ENCODE measurements around the gene COLQ.

The COLQ gene

DNA sequence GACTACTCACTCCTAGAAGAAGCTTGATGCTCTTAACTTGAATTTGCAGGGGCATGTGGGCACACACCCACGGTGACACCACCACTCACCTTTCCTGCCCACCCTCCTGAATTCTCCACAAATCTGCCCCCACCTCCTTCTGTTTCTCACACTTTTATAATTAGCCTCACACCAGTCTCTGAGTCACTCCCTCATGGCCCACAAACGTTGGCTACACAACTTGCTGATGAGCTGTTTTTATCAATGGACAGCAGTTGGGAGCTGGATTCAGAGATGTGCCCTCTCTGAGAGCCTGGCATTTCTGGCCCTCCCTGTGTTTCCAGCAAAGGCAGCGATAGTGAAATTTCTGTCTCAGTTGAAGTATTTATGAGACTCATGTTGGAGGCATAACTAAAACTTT lies 1.3 kb downstream of the COLQ start:
- WGBS (ENCODE audit: extremely low coverage, insufficient coverage, low lambda C conversion rate): no CpG with 5 or more reads among the region's 3 CpGs
- H3K4ac ChIP-seq (ENCODE audit: low read depth, low read length): no peak overlapping the region
- no peak for DNase-seq

GRCh38 chr3:15519096-15519495 lies 2.4 kb downstream of the COLQ start:
- H3K9ac ChIP-seq (ENCODE audit: low read length): no peak overlapping the region
- peaks cover 2% of the 10 kb centered on the region for H3K4me1 ChIP-seq (ENCODE audit: control insufficient read depth, low read depth, low read length)
- no peak overlapping the region for H3K4ac ChIP-seq (ENCODE audit: low read depth, low read length)
- H3K56ac ChIP-seq (ENCODE audit: low read length): no peak overlapping the region
- H3K27me3 ChIP-seq (ENCODE audit: insufficient read depth, low read length, poor library complexity): no peaks in the 10 kb centered on the region
- no peak overlapping the region for H2BK120ac ChIP-seq (ENCODE audit: low read depth, low read length)
- H3K23ac ChIP-seq (ENCODE audit: low read length): no peak overlapping the region
- H4K5ac ChIP-seq (ENCODE audit: low read length): no peak overlapping the region
- no peak overlapping the region for H4K8ac ChIP-seq (ENCODE audit: low read depth, low read length)
- H2BK15ac ChIP-seq (replicated peaks; ENCODE audit: low read depth): no peak overlapping the region
- H3K4me2 ChIP-seq (ENCODE audit: low read length): no peak overlapping the region
- no peaks in the 10 kb centered on the region for H3K79me2 ChIP-seq (ENCODE audit: control insufficient read depth, insufficient read depth, low read length)
- H2AK5ac ChIP-seq (ENCODE audit: low read length): no peak overlapping the region
- H3K36me3 ChIP-seq (ENCODE audit: control insufficient read depth, insufficient read depth, low read length): no peaks in the 10 kb centered on the region
- no peak overlapping the region for H3K4me3 ChIP-seq (ENCODE audit: low read length)
- H3K27ac ChIP-seq (ENCODE audit: low read depth, low read length): no peak overlapping the region
- WGBS (ENCODE audit: extremely low coverage, insufficient coverage, low lambda C conversion rate): no CpG with 5 or more reads among the region's 4 CpGs
- no peak overlapping the region for H3K18ac ChIP-seq (ENCODE audit: low read length)
- no peaks in the 10 kb centered on the region for H3K79me1 ChIP-seq (ENCODE audit: low read length)
- DNase-seq: no peak
- no peak overlapping the region for H2BK5ac ChIP-seq (ENCODE audit: low read length)

More for the DNA sequence above, 1.3 kb downstream of the COLQ start:
- Histone ChIP-seq H3K27me3 (ENCODE audit: insufficient read depth, low read length, poor library complexity) (no peaks in the 10 kb centered on the region), H2AK5ac (ENCODE audit: low read length) (no peak overlapping the region), H3K23ac (ENCODE audit: low read length) (peak overlapping the region; percentile 35), H3K56ac (ENCODE audit: low read length) (no peak overlapping the region), H3K18ac (ENCODE audit: low read length) (no peak overlapping the region), H3K36me3 (ENCODE audit: control insufficient read depth, insufficient read depth, low read length) (no peaks in the 10 kb centered on the region), H3K9ac (ENCODE audit: low read length) (no peak overlapping the region), H4K5ac (ENCODE audit: low read length) (no peak overlapping the region), H2BK15ac (replicated peaks; ENCODE audit: low read depth) (no peak overlapping the region), H3K4me1 (ENCODE audit: control insufficient read depth, low read depth, low read length) (peaks cover 2% of the 10 kb centered on the region), H2BK120ac (ENCODE audit: low read depth, low read length) (no peak overlapping the region), H4K8ac (ENCODE audit: low read depth, low read length) (no peak overlapping the region), H3K79me2 (ENCODE audit: control insufficient read depth, insufficient read depth, low read length) (no peaks in the 10 kb centered on the region), H3K4me3 (ENCODE audit: low read length) (no peak overlapping the region), H2BK5ac (ENCODE audit: low read length) (no peak overlapping the region), H3K79me1 (ENCODE audit: low read length) (no peaks in the 10 kb centered on the region), H3K4me2 (ENCODE audit: low read length) (no peak overlapping the region), H3K27ac (ENCODE audit: low read depth, low read length) (no peak overlapping the region)

DNA sequence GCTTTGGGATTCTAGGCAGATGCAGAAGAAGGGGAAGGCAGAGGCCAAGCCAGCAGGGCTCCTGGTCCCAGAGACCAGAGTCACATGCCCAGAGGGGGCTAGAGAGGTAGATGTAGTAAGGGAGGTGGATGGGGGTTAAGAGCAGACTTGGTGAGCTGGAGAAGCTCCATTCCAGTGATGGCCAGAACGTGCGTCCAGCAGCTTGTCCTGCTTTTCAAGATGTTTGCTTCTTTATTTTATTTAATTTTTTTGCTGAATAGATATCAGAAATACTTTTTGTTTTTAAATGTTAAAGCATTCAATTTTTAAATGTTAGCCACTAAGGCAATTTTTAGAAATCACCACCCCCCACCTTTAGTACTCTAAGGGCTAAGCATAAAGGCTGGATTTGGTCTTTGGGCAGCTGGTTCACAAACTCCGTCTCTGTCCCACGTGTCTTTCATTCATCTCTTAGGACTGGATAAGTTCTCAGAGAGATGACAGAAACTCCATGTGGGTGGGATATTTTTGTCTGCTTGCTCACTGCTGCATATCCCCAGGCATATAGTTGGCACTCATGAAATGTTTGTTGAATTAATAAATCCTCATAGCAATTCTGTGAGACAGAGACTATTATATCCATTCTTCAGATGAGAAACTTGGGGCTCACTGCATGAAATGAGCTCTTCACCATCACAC lies 6.7 kb downstream of the COLQ start:
- H3K23ac ChIP-seq (ENCODE audit: low read length): no peak overlapping the region
- H3K79me1 ChIP-seq (ENCODE audit: low read length): no peaks in the 10 kb centered on the region
- no peak overlapping the region for H3K56ac ChIP-seq (ENCODE audit: low read length)
- no peak overlapping the region for H2BK5ac ChIP-seq (ENCODE audit: low read length)
- H3K79me2 ChIP-seq (ENCODE audit: control insufficient read depth, insufficient read depth, low read length): no peaks in the 10 kb centered on the region
- no peak overlapping the region for H4K5ac ChIP-seq (ENCODE audit: low read length)
- no peak overlapping the region for H3K4me2 ChIP-seq (ENCODE audit: low read length)
- DNase-seq: no peak
- H3K9ac ChIP-seq (ENCODE audit: low read length): no peak overlapping the region
- no peaks in the 10 kb centered on the region for H3K27me3 ChIP-seq (ENCODE audit: insufficient read depth, low read length, poor library complexity)
- no peak overlapping the region for H4K8ac ChIP-seq (ENCODE audit: low read depth, low read length)
- H2BK120ac ChIP-seq (ENCODE audit: low read depth, low read length): no peak overlapping the region
- no peaks in the 10 kb centered on the region for H3K36me3 ChIP-seq (ENCODE audit: control insufficient read depth, insufficient read depth, low read length)
- no peak overlapping the region for H3K4me3 ChIP-seq (ENCODE audit: low read length)
- no peaks in the 10 kb centered on the region for H3K4me1 ChIP-seq (ENCODE audit: control insufficient read depth, low read depth, low read length)
- no peak overlapping the region for H2AK5ac ChIP-seq (ENCODE audit: low read length)
- H3K4ac ChIP-seq (ENCODE audit: low read depth, low read length): no peak overlapping the region
- WGBS (ENCODE audit: extremely low coverage, insufficient coverage, low lambda C conversion rate): no CpG with 5 or more reads among the region's 4 CpGs
- H3K27ac ChIP-seq (ENCODE audit: low read depth, low read length): no peak overlapping the region
- H3K18ac ChIP-seq (ENCODE audit: low read length): no peak overlapping the region
- H2BK15ac ChIP-seq (replicated peaks; ENCODE audit: low read depth): no peak overlapping the region

DNA sequence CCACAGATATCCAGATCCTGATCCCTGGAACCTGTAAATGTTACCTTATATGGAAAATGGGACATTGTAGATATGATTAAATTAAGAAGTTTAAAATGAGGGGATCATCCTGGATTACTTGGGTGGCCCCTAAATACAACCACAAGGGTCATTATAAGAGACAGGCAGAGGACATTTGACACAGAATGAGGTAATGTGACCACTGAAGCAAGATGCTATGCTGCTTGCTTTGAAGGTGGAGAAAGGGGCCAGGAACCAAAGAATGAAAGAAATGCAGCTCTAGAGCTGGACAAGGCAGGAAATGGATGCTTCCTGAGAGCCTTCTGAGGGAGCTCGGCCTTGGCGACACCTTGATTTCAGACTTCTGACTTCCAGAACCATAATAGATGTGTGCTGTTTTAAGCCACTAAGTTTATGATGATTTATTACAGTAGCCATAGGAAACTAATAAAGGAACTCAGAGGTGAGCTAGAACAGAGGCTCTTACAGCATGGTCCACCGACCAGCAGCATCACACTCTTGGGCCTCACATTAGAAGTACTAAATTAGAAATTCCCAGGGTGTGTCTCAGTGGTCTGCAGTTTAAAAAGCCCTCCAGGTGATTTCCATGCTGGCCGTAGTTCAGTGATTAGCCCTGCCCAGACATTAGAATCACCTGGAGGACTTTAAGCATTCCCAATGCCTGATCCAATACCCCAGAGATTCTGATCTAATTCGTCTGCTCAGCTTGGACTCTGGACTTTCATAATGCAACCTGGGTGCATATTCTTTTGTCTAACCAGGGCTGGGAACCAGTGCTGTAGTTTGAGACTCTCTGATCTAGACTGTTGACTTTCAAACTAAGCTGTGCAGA lies 7.5 kb downstream of the COLQ start:
- Histone ChIP-seq H3K36me3 (ENCODE audit: control insufficient read depth, insufficient read depth, low read length) (no peaks in the 10 kb centered on the region), H2BK15ac (replicated peaks; ENCODE audit: low read depth) (no peak overlapping the region), H3K4me3 (ENCODE audit: low read length) (no peak overlapping the region), H3K27me3 (ENCODE audit: insufficient read depth, low read length, poor library complexity) (no peaks in the 10 kb centered on the region), H2BK120ac (ENCODE audit: low read depth, low read length) (no peak overlapping the region), H3K4me1 (ENCODE audit: control insufficient read depth, low read depth, low read length) (no peaks in the 10 kb centered on the region), H3K79me1 (ENCODE audit: low read length) (no peaks in the 10 kb centered on the region), H3K27ac (ENCODE audit: low read depth, low read length) (no peak overlapping the region), H4K5ac (ENCODE audit: low read length) (no peak overlapping the region), H4K8ac (ENCODE audit: low read depth, low read length) (no peak overlapping the region), H3K18ac (ENCODE audit: low read length) (no peak overlapping the region), H3K79me2 (ENCODE audit: control insufficient read depth, insufficient read depth, low read length) (no peaks in the 10 kb centered on the region), H3K4ac (ENCODE audit: low read depth, low read length) (no peak overlapping the region), H3K4me2 (ENCODE audit: low read length) (no peak overlapping the region), H3K9ac (ENCODE audit: low read length) (no peak overlapping the region), H3K56ac (ENCODE audit: low read length) (no peak overlapping the region), H3K23ac (ENCODE audit: low read length) (no peak overlapping the region), H2BK5ac (ENCODE audit: low read length) (no peak overlapping the region), H2AK5ac (ENCODE audit: low read length) (no peak overlapping the region)
- no CpG with 5 or more reads among the region's 5 CpGs for whole genome bisulfite sequencing (ENCODE audit: extremely low coverage, insufficient coverage, low lambda C conversion rate)
- no peak for DNase-seq

- no peak overlapping the region for H3K9ac ChIP-seq (ENCODE audit: low read length)
- H2AK5ac ChIP-seq (ENCODE audit: low read length): no peak overlapping the region
- no peak overlapping the region for H3K4me2 ChIP-seq (ENCODE audit: low read length)
- H4K8ac ChIP-seq (ENCODE audit: low read depth, low read length): no peak overlapping the region
- no peaks in the 10 kb centered on the region for H3K79me1 ChIP-seq (ENCODE audit: low read length)
- H3K18ac ChIP-seq (ENCODE audit: low read length): no peak overlapping the region
- H3K27ac ChIP-seq (ENCODE audit: low read depth, low read length): no peak overlapping the region
- H3K36me3 ChIP-seq (ENCODE audit: control insufficient read depth, insufficient read depth, low read length): no peaks in the 10 kb centered on the region
- H3K4me3 ChIP-seq (ENCODE audit: low read length): no peak overlapping the region
- H4K5ac ChIP-seq (ENCODE audit: low read length): no peak overlapping the region
- no peaks in the 10 kb centered on the region for H3K27me3 ChIP-seq (ENCODE audit: insufficient read depth, low read length, poor library complexity)
- no peak overlapping the region for H3K23ac ChIP-seq (ENCODE audit: low read length)
- H2BK15ac ChIP-seq (replicated peaks; ENCODE audit: low read depth): no peak overlapping the region
- no peak for DNase-seq
- H3K79me2 ChIP-seq (ENCODE audit: control insufficient read depth, insufficient read depth, low read length): no peaks in the 10 kb centered on the region
- H3K4me1 ChIP-seq (ENCODE audit: control insufficient read depth, low read depth, low read length): no peaks in the 10 kb centered on the region
- no CpG with 5 or more reads among the region's 7 CpGs for WGBS (ENCODE audit: extremely low coverage, insufficient coverage, low lambda C conversion rate)
- H3K56ac ChIP-seq (ENCODE audit: low read length): no peak overlapping the region
- no peak overlapping the region for H2BK5ac ChIP-seq (ENCODE audit: low read length)
- no peak overlapping the region for H3K4ac ChIP-seq (ENCODE audit: low read depth, low read length)
- H2BK120ac ChIP-seq (ENCODE audit: low read depth, low read length): no peak overlapping the region
Observed at GRCh38 chr3:15513116-15513515, 8.4 kb downstream of the COLQ start.
